HG03565 (cell line): Measurements from ENCODE around the gene FPR2.

Experiments used
- ATAC-seq: cut with Tn5 transposase; IDR thresholded peaks from one replicate; pipeline ENCODE4 v1.9.1; 2021; ENCODE audit warnings: mild to moderate bottlenecking, moderate library complexity; ENCODE audit not compliant: unreplicated experiment

The FPR2 gene

DNA sequence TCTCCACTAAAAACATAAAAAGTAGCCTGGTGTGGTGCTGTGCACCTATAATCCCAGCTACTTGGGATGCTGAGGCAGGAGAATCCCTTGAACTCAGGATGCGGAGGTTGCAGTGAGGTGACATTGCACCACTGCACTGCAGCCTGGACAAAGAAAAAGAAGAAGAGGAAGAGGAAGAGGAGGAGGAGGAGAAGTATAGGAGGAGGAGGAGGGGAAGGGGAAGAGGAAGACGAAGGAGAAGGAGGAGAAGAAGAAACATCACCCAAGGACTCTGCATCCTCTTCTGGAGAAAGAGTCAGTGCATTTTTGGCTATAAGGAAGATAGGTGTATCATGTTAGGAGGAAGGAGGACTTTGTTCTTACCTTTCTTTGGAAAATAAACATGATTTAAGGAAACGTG lies 21.0 kb downstream of the FPR2 start:
- ATAC-seq: no peak

DNA sequence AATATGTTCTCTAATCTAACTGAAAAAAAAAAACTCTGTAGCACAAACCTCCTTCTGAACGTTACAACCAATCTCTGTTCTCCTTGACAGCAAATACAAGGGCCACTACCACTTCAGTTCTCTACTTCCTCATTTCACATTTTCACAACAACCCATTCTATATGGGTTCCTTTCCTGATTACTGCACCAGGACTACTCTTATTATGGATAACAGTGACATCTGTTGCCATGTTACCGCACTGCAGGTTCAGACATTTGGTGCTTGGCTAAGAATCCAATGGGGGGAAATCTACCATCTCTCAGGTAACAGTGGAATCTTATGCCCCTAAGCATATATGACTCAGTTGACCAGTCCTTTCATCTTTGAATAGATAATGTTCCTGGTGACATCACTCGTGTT lies 22.4 kb downstream of the FPR2 start:
- no peak for ATAC-seq

DNA sequence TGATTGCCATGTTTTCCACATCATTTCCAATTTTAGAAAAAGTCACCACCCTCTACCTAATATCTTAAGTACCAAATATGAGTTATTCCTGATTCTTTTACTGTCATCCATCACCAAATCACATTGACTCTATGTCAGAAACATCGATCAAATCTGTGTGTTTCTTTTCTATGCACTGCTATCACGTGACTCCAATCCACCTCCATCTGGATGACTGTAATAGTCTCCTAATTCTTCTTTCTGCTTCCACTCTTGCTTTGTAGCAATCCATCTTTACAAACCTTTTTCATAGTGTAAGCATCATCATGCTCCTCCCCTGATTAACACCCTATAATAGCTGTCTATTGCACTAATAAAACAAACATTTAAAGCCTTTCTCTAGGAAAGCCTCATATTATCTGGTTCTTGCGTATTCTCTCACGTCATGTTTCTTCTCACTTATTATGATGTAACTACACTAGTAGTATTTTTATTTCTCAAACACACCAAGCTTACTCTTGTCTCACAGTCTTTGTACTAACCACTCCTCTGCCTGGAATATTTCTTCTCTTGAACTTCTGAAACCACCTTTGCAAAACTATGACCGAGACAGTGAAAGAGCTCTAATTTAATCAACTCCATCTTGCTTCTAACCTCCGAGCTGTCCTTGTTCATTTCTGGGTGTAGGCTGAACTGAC lies 23.3 kb downstream of the FPR2 start:
- no peak for ATAC-seq

- no peak for ATAC-seq
These were observed 24.1 kb downstream of the FPR2 start for GRCh38 chr19:51784922-51785690.

GRCh38 chr19:51786646-51787494 lies 25.9 kb downstream of the FPR2 start:
- ATAC-seq: no peak

- ATAC-seq: no peak
These were observed 27.0 kb downstream of the FPR2 start for GRCh38 chr19:51788029-51788428.

DNA sequence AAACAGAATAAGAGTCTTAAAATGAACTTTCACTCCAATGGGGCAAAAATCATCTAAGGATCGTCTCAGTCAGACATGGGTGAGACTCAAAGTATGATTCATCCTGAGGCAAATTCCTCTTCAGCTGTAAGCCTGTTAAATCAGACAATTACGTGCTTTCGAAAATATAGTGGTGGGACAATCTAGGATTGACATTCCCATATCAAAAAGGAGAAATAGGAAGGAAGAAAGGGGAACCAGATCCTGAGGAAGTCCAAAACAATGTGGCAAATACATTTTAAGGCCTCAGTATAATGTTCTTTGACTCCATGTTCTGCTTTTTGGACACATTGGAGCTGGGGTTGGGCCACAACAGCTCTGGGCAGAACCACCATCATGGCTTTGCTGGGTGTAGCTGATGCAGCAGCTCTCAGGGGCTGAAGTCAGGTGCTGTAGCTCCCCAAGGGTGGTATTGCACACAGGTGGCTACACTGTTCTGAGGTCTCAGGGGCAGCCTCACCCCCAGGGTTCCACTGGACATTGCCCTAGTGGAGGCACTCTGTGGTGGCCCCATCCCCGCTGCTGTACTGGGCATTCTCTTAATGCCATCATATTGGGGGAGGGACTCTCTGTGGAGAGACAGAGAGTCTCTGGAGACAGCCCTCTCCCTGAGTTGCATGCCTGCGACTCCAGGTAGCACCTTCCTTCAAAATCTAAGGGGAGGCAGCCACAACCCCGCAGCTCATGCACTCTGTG lies 28.2 kb downstream of the FPR2 start:
- no peak for ATAC-seq

DNA sequence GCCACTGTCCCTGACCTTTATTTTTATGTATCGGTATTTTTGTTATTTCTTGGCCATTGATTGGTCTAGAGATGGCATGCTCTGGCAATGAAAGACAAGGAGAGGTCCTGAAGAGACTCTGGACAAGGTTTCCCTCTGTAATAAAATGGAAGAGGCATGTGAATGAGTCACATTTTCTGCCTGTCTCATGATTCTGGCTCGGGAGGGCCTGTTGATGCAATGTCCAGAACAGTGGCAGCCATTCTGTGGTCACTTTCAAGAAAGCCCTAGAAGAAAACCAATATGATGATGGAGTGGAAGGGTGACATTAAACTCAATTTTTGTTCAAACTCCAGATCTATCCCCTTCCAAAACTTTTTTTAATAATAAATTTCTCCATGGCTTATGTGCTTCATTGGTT lies 32.0 kb downstream of the FPR2 start:
- ATAC-seq: no peak

GRCh38 chr19:51793994-51794393 lies 33.0 kb downstream of the FPR2 start:
- no peak for ATAC-seq

DNA sequence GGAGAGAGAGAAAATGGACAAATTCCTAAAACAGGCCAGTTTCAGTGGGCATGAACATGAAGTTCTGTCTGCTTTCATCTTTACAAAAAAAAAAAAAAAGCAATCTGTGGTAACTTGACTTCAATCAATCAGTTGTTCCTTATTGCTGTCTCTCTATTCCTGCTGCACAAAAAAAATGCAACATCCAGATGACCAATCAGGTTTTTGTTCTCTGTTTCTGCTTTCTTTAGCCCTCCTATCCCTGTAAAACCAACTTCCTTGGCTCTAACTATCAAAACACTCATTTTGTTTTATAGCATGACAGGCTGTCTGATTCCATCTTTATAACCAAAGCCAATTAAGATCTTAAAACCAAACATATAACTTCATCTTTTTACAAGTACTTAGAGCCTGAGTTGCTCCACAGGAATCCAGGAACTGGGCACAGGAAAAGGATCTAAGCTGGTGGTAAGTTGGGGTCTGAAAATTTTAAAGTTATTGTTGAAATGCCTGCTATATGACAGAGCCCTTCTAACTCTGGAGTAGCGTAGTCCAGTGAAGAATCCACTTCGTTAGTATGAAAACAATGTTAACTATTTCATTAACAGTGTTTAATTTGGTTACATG lies 34.0 kb downstream of the FPR2 start, which contains the start of gene FPR3:
FPR3 (plus strand) TSS at position 273 of the 606 bp plus-strand sequence. CDS start 28,592 bp downstream, outside the sequence.
- ATAC-seq: no peak

DNA sequence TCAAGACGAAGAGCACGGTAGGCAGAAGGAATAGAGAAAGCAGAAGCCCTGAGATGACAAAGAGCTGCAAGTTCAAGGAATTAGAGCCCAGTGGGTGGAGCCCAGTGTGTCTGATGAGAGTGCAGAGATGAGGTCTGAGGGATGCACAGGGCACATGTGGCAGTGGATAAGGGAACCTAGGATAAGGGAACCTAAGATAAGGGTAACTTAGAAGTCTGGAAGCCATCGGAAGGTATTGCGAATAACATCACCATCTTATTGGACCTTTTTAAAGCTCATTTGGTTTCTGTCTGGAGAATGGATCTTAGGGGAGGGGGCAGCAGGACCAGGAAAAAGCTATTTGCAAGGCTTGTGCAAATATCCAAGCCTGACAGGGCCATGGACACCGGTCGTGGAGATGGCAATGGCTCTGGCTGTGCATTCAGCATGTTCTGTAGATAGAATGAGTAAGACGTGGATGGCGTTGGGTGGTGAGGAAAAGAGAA lies 35.3 kb downstream of the FPR2 start:
- no peak for ATAC-seq

GRCh38 chr19:51797480-51797879 lies 36.5 kb downstream of the FPR2 start:
- ATAC-seq: no peak

- ATAC-seq: no peak
These were observed 37.1 kb downstream of the FPR2 start for GRCh38 chr19:51798062-51798461.

DNA sequence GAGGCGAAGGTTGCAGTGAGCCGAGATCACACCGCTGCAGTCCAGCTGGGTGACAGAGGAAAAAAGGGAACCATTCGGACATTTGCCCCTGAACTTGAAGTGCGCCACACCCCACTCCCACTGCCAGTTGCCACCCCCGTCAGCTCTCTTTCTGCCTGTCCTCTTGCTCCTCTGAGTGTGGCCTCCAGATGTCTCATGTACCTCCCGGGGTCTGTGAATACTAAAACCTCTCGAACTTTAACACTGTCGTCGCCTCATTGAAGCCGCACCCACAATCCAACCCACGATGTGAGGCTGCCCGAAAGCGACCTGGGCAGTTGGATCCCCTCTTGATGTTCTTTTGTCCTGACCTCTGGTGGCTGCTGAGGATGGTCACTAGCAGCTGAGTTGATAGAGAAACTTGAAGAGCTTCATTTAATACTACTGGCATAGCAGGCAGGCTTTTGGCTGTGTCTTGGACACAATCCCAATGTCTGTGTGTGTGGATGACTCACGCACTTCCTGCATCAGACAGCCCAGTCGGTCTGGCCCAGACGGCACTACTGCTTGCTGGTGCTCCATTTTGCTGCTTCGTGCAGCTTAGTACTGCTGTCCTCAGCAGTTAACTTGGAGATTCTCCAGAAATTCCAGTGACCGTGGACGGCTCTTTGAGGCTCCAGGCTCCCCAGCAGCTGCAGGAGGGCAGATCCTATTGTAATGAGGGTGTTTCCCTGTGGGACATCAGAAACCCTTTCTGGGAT lies 38.2 kb downstream of the FPR2 start:
- ATAC-seq: no peak

GRCh38 chr19:51799774-51800472 lies 38.9 kb downstream of the FPR2 start:
- no peak for ATAC-seq

GRCh38 chr19:51800473-51801244 lies 39.7 kb downstream of the FPR2 start:
- no peak for ATAC-seq

GRCh38 chr19:51802775-51803174 lies 41.8 kb downstream of the FPR2 start:
- ATAC-seq: no peak

DNA sequence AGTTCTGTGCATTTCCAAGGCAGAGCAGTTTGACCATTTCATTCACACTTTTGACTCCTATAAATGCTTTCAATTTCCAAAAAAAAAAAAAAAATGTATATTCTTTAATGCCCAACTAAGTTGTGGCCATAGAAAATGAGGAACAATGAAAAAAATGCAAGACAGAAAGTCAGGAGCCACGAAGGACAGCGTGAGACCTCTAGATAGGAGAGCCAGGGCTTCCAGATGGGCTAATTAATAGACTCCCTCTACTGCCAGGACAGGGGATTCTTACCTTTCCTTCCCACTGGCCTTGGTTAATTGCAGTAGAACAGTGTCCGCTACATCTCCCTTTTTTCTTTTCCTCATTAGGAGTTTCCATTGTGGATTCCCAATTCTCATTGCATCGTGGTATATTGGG lies 42.5 kb downstream of the FPR2 start:
- ATAC-seq: no peak
